Measurements from ENCODE around the gene GALM. TPM values are rescaled to one million over a fixed set of nuclear protein-coding genes. Genes with fewer than 3 reads are reported as not detected.

GALM gene
- polyA plus RNA-seq, 1 experiment = 10.1 TPM

- no peak for DNase-seq (ENCODE audit: low read depth)
- H3K27me3 ChIP-seq (ENCODE audit: control insufficient read depth, insufficient read depth, low read length) = peaks cover 2% of the 10 kb centered on the region
- no peak for TF ChIP-seq CTCF (IDR thresholded peaks at IDR 0.05; ENCODE audit: insufficient read depth, low read depth, low read length)
- no peaks in the 10 kb centered on the region for H3K36me3 ChIP-seq (ENCODE audit: control insufficient read depth, insufficient read depth, low read length)
- POLR2A ChIA-PET = no interaction called here
- H3K4me3 ChIP-seq (ENCODE audit: low read depth, low read length) = no peak overlapping the region
- CTCF ChIA-PET = no interaction called here
Observed at GRCh38 chr2:38653715-38654527, 12.0 kb upstream of the GALM start.

GRCh38 chr2:38654528-38655381 lies 11.2 kb upstream of the GALM start:
- CTCF ChIA-PET = no interaction called here
- Histone ChIP-seq H3K27me3 (ENCODE audit: control insufficient read depth, insufficient read depth, low read length) (peaks cover 2% of the 10 kb centered on the region), H3K36me3 (ENCODE audit: control insufficient read depth, insufficient read depth, low read length) (no peaks in the 10 kb centered on the region), H3K4me3 (ENCODE audit: low read depth, low read length) (no peak overlapping the region)
- TF ChIP-seq CTCF (IDR thresholded peaks at IDR 0.05; ENCODE audit: insufficient read depth, low read depth, low read length) = no peak
- DNase-seq (ENCODE audit: low read depth) = no peak
- POLR2A ChIA-PET = no interaction called here

DNA sequence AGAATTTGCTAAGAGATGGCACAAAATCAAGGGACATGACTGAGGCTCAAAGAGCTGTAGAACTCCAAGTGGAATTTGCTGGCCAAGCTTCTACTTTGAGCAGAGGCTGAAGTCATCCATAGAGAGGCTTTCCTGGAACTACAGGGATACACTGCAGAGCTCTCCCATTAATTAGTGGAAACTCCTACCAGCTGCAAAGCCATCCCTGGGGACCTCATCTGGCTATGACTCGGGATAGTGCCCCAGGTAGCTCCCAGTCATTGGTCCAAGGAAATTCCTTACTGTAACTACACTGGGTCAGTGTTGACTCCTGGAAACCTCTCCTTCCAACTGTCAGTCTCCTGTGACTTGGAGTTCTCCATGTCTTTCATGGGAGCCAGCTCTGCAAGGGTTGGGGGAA lies 10.5 kb upstream of the GALM start:
- CTCF ChIA-PET = no interaction called here
- POLR2A ChIA-PET = no interaction called here
- no peak for TF ChIP-seq CTCF (IDR thresholded peaks at IDR 0.05; ENCODE audit: insufficient read depth, low read depth, low read length)
- no peak for DNase-seq (ENCODE audit: low read depth)
- H3K4me3 ChIP-seq (ENCODE audit: low read depth, low read length) = no peak overlapping the region
- no peaks in the 10 kb centered on the region for H3K36me3 ChIP-seq (ENCODE audit: control insufficient read depth, insufficient read depth, low read length)
- peaks cover 2% of the 10 kb centered on the region for H3K27me3 ChIP-seq (ENCODE audit: control insufficient read depth, insufficient read depth, low read length)

DNA sequence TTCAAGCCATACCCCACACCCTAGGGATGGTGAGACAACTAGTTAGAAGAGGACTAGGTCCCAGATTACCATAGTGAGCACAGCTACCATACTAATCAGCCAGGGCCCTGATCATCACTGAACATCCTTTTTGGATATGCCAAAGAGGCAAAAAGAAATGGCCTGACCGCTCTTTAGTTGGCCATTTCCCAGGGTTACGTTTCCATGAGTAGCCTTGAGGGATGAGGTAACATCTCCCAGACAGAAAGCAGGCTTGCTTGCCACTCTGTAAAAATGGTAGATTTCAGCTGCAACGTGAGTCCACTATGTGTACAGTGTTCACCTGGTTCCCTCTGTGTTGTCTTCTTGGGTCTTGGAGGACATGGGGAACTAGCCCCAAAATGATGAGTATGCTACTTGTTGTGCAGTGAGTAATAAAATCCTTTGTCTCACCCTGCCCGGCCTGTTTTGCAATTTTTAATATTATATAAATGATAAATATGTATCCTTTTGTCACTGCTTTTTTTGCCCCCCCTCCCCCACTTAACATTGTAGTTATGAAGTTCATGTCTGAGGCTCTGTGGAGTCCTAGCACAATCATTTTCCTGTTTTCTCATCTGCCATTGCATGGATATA lies 8.9 kb upstream of the GALM start:
- ChIA-PET POLR2A (no interaction called here), CTCF (no interaction called here)
- no peak for DNase-seq (ENCODE audit: low read depth)
- Histone ChIP-seq H3K27me3 (ENCODE audit: control insufficient read depth, insufficient read depth, low read length) (peaks cover 2% of the 10 kb centered on the region), H3K36me3 (ENCODE audit: control insufficient read depth, insufficient read depth, low read length) (no peaks in the 10 kb centered on the region), H3K4me3 (ENCODE audit: low read depth, low read length) (no peak overlapping the region)
- TF ChIP-seq CTCF (IDR thresholded peaks at IDR 0.05; ENCODE audit: insufficient read depth, low read depth, low read length) = no peak

DNA sequence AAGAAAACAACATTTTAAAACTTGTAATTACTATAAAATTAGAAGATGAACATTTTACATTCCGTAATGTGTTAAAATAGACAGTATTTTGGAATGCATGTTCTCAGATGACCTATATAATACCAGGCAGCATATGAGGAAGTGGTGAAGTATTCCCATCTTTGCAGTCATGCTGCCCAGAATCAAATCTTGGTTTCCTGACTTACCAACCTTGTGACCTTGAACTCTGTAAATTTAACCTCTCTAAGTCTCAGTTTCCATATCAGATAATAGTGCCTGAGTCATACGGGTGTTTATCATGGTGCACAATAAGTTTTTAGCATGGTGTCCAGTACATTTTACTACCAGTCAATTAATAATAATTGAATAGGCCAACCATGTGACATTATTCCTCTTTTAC lies 7.3 kb upstream of the GALM start:
- ChIA-PET CTCF (interaction anchor here (1.1 to 1.6 kb wide), 2 partner anchors 14 to 77 kb away, joined by 3 to 4 read pairs; no protein-coding TSS in a partner anchor), POLR2A (no interaction called here)
- no peak for TF ChIP-seq CTCF (IDR thresholded peaks at IDR 0.05; ENCODE audit: insufficient read depth, low read depth, low read length)
- no peak for DNase-seq (ENCODE audit: low read depth)
- Histone ChIP-seq H3K4me3 (ENCODE audit: low read depth, low read length) (no peak overlapping the region), H3K36me3 (ENCODE audit: control insufficient read depth, insufficient read depth, low read length) (no peaks in the 10 kb centered on the region), H3K27me3 (ENCODE audit: control insufficient read depth, insufficient read depth, low read length) (peaks cover 2% of the 10 kb centered on the region)

Measured in BJ (cell line).